ENCODE results near the gene GOLGA6L6.
"Not testable (repeated sequence)": the region's sequence is repeated elsewhere in the genome, so short reads cannot be mapped to it uniquely, and the experiment has no call there.

- TF ChIP-seq, protein P1, sequence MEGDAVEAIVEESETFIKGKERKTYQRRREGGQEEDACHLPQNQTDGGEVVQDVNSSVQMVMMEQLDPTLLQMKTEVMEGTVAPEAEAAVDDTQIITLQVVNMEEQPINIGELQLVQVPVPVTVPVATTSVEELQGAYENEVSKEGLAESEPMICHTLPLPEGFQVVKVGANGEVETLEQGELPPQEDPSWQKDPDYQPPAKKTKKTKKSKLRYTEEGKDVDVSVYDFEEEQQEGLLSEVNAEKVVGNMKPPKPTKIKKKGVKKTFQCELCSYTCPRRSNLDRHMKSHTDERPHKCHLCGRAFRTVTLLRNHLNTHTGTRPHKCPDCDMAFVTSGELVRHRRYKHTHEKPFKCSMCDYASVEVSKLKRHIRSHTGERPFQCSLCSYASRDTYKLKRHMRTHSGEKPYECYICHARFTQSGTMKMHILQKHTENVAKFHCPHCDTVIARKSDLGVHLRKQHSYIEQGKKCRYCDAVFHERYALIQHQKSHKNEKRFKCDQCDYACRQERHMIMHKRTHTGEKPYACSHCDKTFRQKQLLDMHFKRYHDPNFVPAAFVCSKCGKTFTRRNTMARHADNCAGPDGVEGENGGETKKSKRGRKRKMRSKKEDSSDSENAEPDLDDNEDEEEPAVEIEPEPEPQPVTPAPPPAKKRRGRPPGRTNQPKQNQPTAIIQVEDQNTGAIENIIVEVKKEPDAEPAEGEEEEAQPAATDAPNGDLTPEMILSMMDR (conservative IDR thresholded peaks at IDR 0.05 in 1 of 2, IDR thresholded peaks at IDR 0.05 in 1 of 2; ENCODE audit: extremely low read depth in 1 of 2, insufficient read depth in 1 of 2, low read depth in 1 of 2, low read length in 2 of 2): not testable (repeated sequence)
- TF ChIP-seq EZH2 (IDR thresholded peaks at IDR 0.05; ENCODE audit: borderline replicate concordance, low read length): not testable (repeated sequence)
These were observed 41.1 kb upstream of the GOLGA6L6 start for GRCh38 chr15:20582726-20583115.

Data from mammary epithelial cell (primary cell).